ENCODE data around the gene UCKL1. TPM values are rescaled to one million over a fixed set of nuclear protein-coding genes. Genes with fewer than 3 reads are reported as not detected.
A peak's percentile ranks its signal among the peaks of the same experiment; 100 is the strongest.

The UCKL1 gene
- total RNA-seq, 3 donors from 2014 or later = 37.4 to 57.8 (median 43.6) TPM

DNA sequence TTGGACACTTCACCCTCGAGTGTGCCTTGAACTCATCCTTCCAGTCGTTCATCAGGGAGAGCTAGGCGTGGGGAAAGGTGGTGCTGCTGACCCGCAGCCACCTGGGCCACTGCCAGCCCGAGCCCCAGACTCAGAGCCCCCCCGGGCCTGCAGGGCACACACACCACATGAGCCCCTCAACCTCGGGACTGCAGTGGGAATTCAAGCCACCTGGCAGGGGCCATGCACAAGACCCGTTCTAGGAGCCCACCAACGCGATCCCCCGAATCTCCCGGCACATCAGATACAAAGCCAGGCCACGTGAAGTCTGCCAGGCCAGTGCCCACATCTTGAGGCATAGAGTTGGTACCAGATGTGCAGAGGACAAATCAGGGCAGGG, 10.7 kb upstream of the UCKL1 start:
- intact Hi-C loops (cut with DNase I, micrococcal nuclease) = no loop called here
- ATAC-seq (no peak), DNase-seq (peak in 1 of 3 donors; percentile 45)
- Histone ChIP-seq H3K9me3 (no peaks in the 10 kb centered on the region), H3K4me3 (no peak overlapping the region), H3K36me3 (ENCODE audit: low read depth) (no peaks in the 10 kb centered on the region), H3K4me1 (ENCODE audit: low read depth) (peaks cover 11% of the 10 kb centered on the region)
- TF ChIP-seq, protein P1, sequence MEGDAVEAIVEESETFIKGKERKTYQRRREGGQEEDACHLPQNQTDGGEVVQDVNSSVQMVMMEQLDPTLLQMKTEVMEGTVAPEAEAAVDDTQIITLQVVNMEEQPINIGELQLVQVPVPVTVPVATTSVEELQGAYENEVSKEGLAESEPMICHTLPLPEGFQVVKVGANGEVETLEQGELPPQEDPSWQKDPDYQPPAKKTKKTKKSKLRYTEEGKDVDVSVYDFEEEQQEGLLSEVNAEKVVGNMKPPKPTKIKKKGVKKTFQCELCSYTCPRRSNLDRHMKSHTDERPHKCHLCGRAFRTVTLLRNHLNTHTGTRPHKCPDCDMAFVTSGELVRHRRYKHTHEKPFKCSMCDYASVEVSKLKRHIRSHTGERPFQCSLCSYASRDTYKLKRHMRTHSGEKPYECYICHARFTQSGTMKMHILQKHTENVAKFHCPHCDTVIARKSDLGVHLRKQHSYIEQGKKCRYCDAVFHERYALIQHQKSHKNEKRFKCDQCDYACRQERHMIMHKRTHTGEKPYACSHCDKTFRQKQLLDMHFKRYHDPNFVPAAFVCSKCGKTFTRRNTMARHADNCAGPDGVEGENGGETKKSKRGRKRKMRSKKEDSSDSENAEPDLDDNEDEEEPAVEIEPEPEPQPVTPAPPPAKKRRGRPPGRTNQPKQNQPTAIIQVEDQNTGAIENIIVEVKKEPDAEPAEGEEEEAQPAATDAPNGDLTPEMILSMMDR (IDR thresholded peaks at IDR 0.05) = no peak

GRCh38 chr20:63966172-63966943, 10.1 kb upstream of the UCKL1 start:
- Histone ChIP-seq H3K4me3 (no peak overlapping the region), H3K4me1 (ENCODE audit: low read depth) (peaks cover 11% of the 10 kb centered on the region), H3K36me3 (ENCODE audit: low read depth) (no peaks in the 10 kb centered on the region), H3K9me3 (no peaks in the 10 kb centered on the region)
- TF ChIP-seq, protein P1 (IDR thresholded peaks at IDR 0.05) = no peak
- ATAC-seq (no peak), DNase-seq (peak in 2 of 3 donors; percentile 23 to 40)
- intact Hi-C loops (cut with DNase I, micrococcal nuclease) = no loop called here

- H3K9me3 ChIP-seq = no peaks in the 10 kb centered on the region
These were observed 8.2 kb upstream of the UCKL1 start for GRCh38 chr20:63964412-63964811.

GRCh38 chr20:63963784-63964301, 7.6 kb upstream of the UCKL1 start:
- intact Hi-C loops (cut with DNase I, micrococcal nuclease) = no loop called here
- peaks cover 4% of the 10 kb centered on the region for H3K4me1 ChIP-seq (ENCODE audit: low read depth)
- DNase-seq = peak in 1 of 3 donors; percentile 42
- H3K4me3 ChIP-seq = no peak overlapping the region
- no peaks in the 10 kb centered on the region for H3K9me3 ChIP-seq
- ATAC-seq = no peak
- H3K36me3 ChIP-seq (ENCODE audit: low read depth) = no peaks in the 10 kb centered on the region
- TF ChIP-seq, protein P1 (IDR thresholded peaks at IDR 0.05) = no peak

More at GRCh38 chr20:63964412-63964811, 8.2 kb upstream of the UCKL1 start:
- DNase-seq (peak in 2 of 3 donors; percentile 25 to 46), ATAC-seq (no peak)
- intact Hi-C loops (cut with DNase I, micrococcal nuclease) = no loop called here
- TF ChIP-seq, protein P1 (IDR thresholded peaks at IDR 0.05) = no peak
- no peaks in the 10 kb centered on the region for H3K36me3 ChIP-seq (ENCODE audit: low read depth)
- peaks cover 7% of the 10 kb centered on the region for H3K4me1 ChIP-seq (ENCODE audit: low read depth)
- no peak overlapping the region for H3K4me3 ChIP-seq

DNA sequence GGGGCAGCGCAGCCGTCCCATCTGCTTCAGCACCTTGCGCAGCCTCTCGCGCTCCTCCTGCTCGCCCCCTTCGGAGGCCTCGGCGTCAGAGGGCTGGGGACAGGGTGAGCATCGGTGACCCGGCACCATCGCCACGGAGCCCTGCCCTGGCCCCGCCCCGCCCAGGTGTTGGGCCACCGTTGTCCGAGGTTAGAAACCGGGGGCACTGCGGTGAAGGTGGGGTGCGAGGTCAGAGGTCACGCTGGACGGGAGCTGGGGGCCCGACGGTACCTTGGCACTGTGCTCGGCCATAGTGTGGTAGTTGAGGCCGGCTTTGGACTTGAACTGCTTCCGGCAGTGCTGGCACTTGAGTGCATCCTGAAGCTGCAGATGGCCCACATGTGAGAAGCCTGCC, 7.1 kb upstream of the UCKL1 start:
- no peaks in the 10 kb centered on the region for H3K4me1 ChIP-seq (ENCODE audit: low read depth)
- no peaks in the 10 kb centered on the region for H3K36me3 ChIP-seq (ENCODE audit: low read depth)
- no peak overlapping the region for H3K4me3 ChIP-seq
- DNase-seq = peak in 2 of 3 donors; percentile 31 to 52
- intact Hi-C loops (cut with DNase I, micrococcal nuclease) = no loop called here
- H3K9me3 ChIP-seq = no peaks in the 10 kb centered on the region
- TF ChIP-seq, protein P1 (IDR thresholded peaks at IDR 0.05) = no peak
- ATAC-seq = no peak

Data from mucosa of descending colon (tissue), 3 donors.